ENCODE results near the gene CDIPT.
A peak's percentile ranks its signal among the peaks of the same experiment; 100 is the strongest.
"Not testable (repeated sequence)": the region's sequence is repeated elsewhere in the genome, so short reads cannot be mapped to it uniquely, and the experiment has no call there.

CDIPT gene

GRCh38 chr16:29857133-29857760 lies 5.8 kb downstream of the CDIPT start:
- DNase-seq = no peak

DNA sequence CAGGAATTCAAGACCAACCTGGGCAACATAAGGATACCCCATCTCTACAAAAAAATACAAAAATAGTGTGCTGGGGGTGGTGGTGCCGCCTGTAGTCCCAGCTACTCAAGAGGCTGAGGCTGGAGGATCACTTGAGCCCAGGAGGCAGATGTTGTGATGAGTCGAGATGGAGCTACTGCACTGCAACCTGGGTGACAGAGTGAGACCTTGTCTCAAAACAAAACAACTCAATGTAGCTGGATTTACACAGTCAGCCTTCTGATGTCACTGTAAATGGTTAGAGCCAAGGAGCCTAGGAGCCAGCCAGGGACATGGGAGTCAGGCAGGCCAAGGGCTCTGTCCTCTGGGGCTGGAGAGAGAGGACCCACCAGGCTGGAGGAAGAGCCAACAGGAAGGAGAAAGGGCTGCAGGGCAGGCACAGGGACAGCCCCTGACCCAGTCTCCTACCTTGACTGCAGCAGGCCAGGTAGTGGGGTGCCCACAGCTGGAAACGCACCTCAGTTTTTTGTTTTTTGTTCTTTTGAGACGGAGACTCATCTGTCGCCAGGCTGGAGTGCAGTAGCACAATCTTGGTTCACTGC lies 8.4 kb downstream of the CDIPT start:
- DNase-seq = no peak

GRCh38 chr16:29852654-29853053 lies 10.4 kb downstream of the CDIPT start:
- no peak for DNase-seq

DNA sequence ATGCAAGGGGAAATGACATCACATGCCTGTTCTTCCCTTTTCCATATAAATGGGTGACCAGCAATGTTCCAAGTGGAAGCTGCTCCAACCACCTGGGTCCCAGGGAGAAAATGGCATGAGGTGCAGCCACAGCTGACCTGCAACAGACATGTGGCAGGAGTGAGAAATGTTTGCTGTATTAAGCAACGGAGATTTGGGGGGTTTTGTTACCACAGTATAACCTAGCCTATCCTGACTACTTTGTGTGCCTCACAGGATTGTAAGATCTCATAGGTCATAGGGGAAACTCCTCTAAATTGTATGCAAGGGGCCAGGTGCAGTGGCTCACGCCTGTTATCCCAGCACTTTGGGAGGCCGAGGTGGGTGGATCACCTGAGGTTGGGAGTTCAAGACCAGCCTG lies 12.0 kb downstream of the CDIPT start:
- no peak for DNase-seq

GRCh38 chr16:29849505-29849904 lies 13.5 kb downstream of the CDIPT start:
- DNase-seq = no peak

DNA sequence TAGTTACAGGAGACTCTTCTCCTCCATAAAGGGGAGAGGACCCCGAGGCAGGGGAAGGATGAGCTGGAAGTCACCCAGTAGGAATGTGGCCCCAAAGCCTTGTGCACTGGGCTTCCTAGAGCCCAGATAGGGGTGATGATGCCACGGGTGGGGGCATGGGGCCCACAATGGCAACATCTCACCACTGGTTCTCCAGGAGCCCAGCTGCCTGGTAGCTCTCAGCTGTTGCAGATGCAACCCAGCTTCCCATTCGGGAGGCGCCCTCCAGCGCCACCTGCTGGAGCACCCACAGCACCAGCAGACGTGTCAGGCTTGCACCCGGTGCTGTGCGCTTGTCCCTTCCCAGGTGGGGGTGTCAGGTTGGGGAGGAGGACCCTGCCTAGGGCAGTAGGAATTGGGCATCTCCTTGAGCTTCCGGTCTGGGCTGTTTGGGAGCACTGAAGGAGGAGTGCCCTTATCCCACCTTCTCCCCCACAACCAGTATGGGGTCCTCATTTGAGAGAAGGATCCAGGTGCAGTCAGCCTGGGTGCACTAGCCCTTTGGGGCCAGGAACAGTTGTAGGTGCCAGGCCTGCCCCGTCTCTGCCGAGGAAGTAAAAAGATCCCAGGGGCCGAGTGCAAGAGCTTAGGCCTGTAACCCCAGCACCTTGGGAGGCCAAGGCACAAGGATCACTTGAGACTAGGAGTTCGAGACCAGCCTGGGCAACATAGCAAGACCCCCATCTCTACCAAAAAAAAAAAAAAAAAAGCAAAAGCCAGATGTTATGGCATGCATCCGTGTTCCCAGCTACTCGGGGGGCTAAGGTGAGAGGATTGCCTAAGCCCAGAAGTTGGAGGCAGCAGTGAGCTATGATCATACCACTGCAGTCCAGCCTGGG lies 14.4 kb downstream of the CDIPT start:
- DNase-seq = peak; percentile 57

- DNase-seq = no peak
Observed at GRCh38 chr16:29845656-29846055, 17.4 kb downstream of the CDIPT start.

DNA sequence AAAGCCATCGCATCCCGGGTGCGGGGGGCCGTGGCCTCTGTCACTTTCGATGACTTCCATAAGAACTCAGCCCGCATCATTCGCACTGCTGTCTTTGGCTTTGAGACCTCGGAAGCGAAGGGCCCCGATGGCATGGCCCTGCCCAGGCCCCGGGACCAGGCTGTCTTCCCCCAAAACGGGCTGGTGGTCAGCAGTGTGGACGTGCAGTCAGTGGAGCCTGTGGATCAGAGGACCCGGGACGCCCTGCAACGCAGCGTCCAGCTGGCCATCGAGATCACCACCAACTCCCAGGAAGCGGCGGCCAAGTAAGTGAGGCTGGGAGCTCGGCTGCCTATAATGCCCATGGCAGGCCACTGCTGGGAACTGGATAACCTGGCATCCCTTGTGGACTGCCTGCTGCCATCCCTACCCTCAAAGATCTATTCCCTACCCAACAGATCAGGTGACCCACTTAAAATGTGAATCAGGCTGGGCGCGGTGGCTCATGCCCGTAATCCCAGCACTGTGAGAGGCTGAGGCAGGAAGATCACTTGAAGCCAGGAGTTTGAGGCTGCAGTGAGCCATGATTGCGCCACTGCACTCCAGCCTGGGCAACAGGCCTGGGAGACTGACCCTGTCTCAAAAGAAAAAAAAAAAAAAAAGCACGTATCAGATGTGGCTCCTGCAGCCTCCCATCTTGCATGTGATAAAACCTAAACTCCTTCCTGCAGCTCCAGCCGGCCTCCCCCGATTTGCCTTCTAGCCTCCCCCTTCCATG lies 18.3 kb downstream of the CDIPT start:
- no peak for DNase-seq

GRCh38 chr16:29843931-29844330 lies 19.1 kb downstream of the CDIPT start:
- DNase-seq = no peak

DNA sequence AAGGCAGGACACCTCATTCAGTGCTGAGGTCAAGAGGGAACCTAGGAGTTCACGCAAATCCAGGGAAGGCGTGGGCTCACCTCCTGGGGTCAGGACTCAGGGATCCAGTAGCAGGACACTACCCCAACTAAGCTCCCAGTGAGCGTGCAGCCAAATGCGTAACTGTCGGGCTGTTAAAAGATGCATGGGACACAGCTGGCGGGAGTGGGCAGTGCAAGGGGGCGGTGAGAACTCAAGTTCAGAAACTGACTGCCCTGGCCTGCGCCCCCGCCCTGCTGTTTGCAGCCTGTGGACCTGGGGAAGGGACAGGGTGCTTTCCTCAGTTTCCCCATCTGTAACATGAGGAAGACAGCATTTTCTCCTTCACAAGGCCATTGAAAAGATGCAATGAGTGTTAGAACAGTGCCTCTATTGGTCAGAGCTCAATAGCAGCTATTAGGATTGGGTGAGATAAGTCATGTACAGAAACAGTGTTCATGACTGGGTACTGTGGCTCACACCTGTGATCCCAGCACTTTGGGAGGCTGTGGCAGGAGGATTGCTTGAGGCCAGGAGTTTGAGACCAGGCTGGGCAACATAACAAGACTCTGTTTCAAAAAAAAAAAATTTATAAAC lies 20.2 kb downstream of the CDIPT start:
- no peak for DNase-seq

GRCh38 chr16:29841631-29842030 lies 21.4 kb downstream of the CDIPT start:
- no peak for DNase-seq

DNA sequence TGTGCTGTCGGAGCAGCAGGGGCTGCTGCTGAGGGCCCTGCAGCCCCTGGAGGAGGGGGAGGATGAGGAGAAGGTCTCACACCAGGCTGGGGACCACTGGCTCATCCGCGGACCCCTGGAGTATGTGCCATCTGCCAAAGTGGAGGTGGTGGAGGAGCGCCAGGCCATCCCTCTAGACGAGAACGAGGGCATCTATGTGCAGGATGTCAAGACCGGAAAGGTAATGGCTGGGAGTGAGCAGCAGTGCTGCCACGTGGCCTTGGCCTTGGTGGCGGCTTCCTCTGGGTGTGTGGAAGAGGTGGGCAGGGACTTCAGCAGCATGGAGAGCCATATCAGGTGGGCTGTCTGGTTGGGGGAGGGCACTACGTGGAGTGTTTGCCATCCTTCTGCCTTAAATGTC lies 22.8 kb downstream of the CDIPT start:
- no peak for DNase-seq

- DNase-seq = no peak
Observed at GRCh38 chr16:29839822-29840221, 23.2 kb downstream of the CDIPT start.

DNA sequence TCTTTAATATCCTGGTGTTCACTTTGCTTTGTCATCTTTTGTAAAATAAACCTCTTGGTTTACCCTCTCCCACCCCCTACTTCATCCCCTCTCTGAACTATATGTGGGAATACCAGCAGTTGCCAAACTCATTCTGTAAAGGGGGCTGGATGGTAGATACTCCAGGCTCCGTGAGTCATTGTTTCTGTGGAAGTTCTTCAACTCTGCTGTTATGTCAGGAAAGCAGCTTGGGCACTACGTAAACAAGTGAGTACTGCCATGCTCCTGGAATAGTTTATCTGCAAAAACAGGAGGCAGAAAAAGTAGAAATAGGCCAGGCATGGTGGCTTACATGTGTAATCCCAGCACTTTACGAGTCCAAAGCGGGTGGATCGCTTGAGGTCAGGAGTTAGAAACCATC lies 25.2 kb downstream of the CDIPT start:
- DNase-seq = no peak

DNA sequence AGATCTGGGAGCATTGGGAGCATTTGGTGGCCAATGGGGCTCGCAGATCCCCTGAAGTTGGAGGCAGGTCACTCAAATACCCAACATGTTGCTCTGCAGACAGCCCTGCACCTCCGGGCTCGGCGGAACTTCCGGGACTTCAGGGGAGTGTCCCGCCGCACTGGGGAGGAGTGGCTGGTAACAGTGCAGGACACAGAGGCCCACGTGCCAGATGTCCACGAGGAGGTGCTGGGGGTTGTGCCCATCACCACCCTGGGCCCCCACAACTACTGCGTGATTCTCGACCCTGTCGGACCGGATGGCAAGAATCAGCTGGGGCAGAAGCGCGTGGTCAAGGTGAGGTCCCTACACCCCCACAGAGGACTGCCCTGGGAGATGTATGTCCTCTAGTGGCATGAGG lies 26.4 kb downstream of the CDIPT start:
- no peak for DNase-seq

DNA sequence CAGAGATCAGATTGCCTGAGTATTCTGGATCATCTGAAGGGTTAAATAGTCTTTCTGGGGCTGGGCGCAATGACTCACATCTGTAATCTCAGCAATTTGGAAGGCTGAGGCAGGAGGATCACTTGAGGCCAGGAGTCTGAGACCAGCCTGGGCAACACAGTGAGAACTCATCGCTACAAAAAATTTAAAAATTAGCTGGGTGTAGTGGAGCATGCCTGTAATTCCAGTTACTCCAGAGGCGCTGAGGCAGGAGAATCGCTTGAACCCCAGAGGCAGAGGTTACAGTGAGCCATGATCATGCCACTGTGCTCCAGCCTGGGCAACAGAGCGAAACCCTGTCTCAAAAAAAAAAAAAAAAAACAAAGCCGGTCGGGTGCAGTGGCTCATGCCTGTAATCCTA lies 27.1 kb downstream of the CDIPT start:
- no peak for DNase-seq

DNA sequence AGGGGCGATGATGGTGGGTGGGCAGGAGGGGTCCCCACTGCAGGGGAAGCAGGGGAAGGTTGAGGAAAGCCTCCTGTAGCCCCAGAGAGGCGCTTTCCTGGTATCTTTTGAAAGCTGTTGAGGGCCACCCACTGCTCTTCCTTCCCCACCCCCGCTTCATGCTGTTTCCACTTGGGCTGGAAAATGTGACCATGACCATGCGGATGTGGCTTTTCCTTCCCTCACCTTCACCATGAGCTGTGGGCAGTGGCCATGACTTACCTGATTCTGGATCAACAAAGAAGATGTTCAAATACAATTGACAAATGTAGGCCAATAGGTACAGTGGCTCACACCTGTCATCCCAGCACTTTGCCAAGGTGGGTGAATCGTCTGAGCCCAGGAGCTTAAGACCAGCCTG lies 28.9 kb downstream of the CDIPT start:
- DNase-seq = no peak

- DNase-seq = not testable (repeated sequence)
Observed at GRCh38 chr16:29833219-29833618, 29.8 kb downstream of the CDIPT start.

DNA sequence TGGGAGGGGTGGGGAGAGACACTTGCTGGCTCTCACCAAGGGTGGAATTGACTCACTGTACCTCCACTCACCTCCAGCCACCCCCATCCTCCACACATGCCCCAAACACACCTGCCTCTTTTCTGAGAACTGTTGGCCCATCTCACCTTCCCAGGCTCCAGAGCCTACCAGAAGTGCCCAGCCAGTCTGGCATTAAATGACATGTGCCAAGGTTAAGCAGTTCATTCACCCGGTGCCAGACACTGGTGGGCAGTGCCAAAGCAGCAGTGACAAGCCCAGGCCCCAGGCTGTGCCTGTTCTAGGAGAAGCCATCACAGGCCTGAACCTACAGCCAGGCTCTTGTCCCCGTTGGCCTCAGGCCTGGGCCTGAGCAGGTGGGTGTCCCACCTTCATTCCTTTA lies 31.5 kb downstream of the CDIPT start:
- DNase-seq = no peak

- DNase-seq = no peak
Observed at GRCh38 chr16:29830774-29831173, 32.3 kb downstream of the CDIPT start.

DNA sequence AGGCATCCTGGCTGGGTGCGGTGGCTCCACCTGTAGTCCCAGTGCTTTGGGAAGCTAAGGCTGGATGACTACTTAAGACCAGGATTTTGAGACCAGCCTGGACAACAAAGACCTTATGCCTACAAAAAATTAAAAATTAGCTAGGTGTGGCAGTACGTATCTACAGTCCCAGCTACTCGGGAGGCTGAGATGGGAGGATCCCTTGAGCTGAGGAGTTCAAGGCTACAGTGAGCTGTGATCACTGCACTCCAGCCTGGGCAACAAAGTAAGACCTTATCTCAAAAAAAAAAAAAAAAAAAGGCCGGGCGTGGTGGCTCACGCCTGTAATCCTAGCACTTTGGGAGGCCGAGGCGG lies 36.7 kb downstream of the CDIPT start:
- no peak for DNase-seq

- DNase-seq = no peak
Observed at GRCh38 chr16:29825145-29826044, 37.6 kb downstream of the CDIPT start.
